ENCODE data around the gene TRIM50. TPM values are rescaled to one million over a fixed set of nuclear protein-coding genes. Genes with fewer than 3 reads are reported as not detected.

Gene TRIM50
- total RNA-seq, 6 experiments from 2014 or later = not detected

GRCh38 chr7:73359306-73359705 lies 31.4 kb upstream of the TRIM50 start:
- Mint-ChIP-seq H3K27me3 (ENCODE audit: insufficient read depth) (peaks cover 30% of the 10 kb centered on the region), H3K36me3 (ENCODE audit: low read depth) (no peaks in the 10 kb centered on the region), H3K27ac (no peak overlapping the region), H3K4me1 (ENCODE audit: low read depth) (peaks cover 9% of the 10 kb centered on the region), H3K9me3 (no peaks in the 10 kb centered on the region), H3K4me3 (no peak overlapping the region)
- no peak for TF ChIP-seq CTCF (IDR thresholded peaks at IDR 0.05)
- DNase-seq = no peak

GRCh38 chr7:73358590-73359275 lies 30.9 kb upstream of the TRIM50 start:
- peaks cover 33% of the 10 kb centered on the region for H3K27me3 Mint-ChIP-seq (ENCODE audit: insufficient read depth)
- peaks cover 9% of the 10 kb centered on the region for H3K4me1 Mint-ChIP-seq (ENCODE audit: low read depth)
- H3K9me3 Mint-ChIP-seq = no peaks in the 10 kb centered on the region
- no peak overlapping the region for H3K27ac Mint-ChIP-seq
- TF ChIP-seq CTCF (IDR thresholded peaks at IDR 0.05) = no peak
- DNase-seq = no peak
- H3K4me3 Mint-ChIP-seq = no peak overlapping the region
- H3K36me3 Mint-ChIP-seq (ENCODE audit: low read depth) = no peaks in the 10 kb centered on the region

- H3K4me1 Mint-ChIP-seq (ENCODE audit: low read depth) = peaks cover 9% of the 10 kb centered on the region
- no peaks in the 10 kb centered on the region for H3K36me3 Mint-ChIP-seq (ENCODE audit: low read depth)
- H3K9me3 Mint-ChIP-seq = no peaks in the 10 kb centered on the region; the same call in 1 of the 2 replicates
- H3K27ac Mint-ChIP-seq = no peak overlapping the region
- no peak for DNase-seq
- no peak overlapping the region for H3K4me3 Mint-ChIP-seq
- no peak for TF ChIP-seq CTCF (IDR thresholded peaks at IDR 0.05)
- H3K27me3 Mint-ChIP-seq (ENCODE audit: insufficient read depth) = peaks cover 40% of the 10 kb centered on the region
These were observed 28.3 kb upstream of the TRIM50 start for GRCh38 chr7:73356159-73356558.

- H3K27ac Mint-ChIP-seq = no peak overlapping the region
- H3K4me1 Mint-ChIP-seq (ENCODE audit: low read depth) = peaks cover 9% of the 10 kb centered on the region
- TF ChIP-seq CTCF (IDR thresholded peaks at IDR 0.05) = no peak
- no peak for DNase-seq
- no peak overlapping the region for H3K4me3 Mint-ChIP-seq
- no peaks in the 10 kb centered on the region for H3K36me3 Mint-ChIP-seq (ENCODE audit: low read depth)
- no peaks in the 10 kb centered on the region; the same call in 1 of the 2 replicates for H3K9me3 Mint-ChIP-seq
- H3K27me3 Mint-ChIP-seq (ENCODE audit: insufficient read depth) = peaks cover 48% of the 10 kb centered on the region
These were observed 26.9 kb upstream of the TRIM50 start for GRCh38 chr7:73354821-73355220.

DNA sequence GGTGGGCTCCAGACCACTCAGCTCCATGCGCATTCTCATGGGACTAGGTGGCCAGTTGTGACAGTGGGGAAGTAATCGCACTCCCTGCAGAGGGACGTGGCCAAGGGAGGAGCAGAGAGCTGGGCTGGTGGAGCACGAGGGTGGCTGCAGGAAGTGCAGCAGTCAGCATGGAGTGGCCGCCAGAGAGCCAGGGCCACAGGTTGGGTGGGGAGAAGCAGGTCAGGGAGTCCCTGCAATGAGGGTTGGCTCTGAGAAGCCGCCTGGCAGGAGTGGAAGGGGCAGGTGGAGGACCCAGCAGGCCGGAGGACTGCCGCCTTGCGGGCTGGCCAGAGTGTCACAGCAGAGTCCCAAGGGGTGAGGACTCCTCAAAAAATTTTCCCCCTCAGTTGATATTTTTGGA lies 26.3 kb upstream of the TRIM50 start:
- H3K27ac Mint-ChIP-seq = no peak overlapping the region
- TF ChIP-seq CTCF (IDR thresholded peaks at IDR 0.05) = no peak
- H3K27me3 Mint-ChIP-seq (ENCODE audit: insufficient read depth) = peaks cover 46% of the 10 kb centered on the region
- no peak overlapping the region for H3K4me3 Mint-ChIP-seq
- no peaks in the 10 kb centered on the region for H3K36me3 Mint-ChIP-seq (ENCODE audit: low read depth)
- no peak for DNase-seq
- H3K9me3 Mint-ChIP-seq = no peaks in the 10 kb centered on the region; the same call in 1 of the 2 replicates
- peaks cover 9% of the 10 kb centered on the region for H3K4me1 Mint-ChIP-seq (ENCODE audit: low read depth)

Data from HFFc6 (cell line).